Measurements from ENCODE around the gene SKAP2.

SKAP2 gene

DNA sequence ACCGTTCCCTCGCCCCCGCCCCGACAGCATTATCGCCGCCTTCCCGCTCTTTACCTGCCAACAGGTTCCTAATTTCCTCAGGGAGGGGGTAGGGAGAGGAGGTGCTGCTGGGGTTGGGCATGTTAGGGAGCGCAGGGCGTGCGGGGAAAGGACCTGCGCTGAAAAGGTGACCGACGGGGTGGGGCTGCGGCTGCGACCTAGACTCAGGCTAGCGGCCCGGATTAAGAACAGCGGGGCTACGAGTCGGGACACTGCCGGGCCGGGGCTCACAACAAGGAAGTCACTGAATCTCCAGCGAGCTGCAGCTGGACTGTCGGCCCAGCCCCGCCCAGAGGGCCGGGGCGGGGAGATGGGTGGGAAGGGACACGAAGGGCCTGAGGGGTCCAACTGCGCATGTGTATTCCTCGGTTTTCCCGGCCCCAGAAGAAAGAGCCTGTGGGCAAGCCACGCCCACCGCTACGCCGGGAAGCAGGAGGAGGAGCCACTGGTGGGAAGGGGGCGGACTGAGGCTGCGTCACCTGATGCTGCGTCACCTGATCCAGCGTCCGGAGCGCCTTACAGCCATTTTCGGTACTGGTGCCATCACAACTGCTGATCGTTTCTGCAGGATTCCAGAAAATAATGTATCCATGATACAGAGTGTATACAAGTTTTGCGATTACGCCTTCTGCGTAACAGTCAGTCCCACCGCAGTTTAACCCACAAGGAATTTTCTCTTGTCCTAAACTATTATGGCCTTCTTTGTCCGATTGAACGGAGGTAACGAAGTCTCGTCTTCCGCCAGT, at the start of gene SKAP2:
Gene SKAP2 (minus strand): TSS at position 282 of the 785 bp plus-strand sequence. CDS start 161 bp downstream, at position 121.
- Histone ChIP-seq H3K4me3 (ENCODE audit: low read length) (peak within 1 kb of the TSS; percentile 97), H3K27me3 (ENCODE audit: control insufficient read depth, insufficient read depth, low read length) (no peaks in the 10 kb centered on the region), H3K4me1 (ENCODE audit: control insufficient read depth, insufficient read depth, low read length) (no peaks in the 10 kb centered on the region), H3K27ac (ENCODE audit: low read depth, low read length) (peak within 1 kb of the TSS; percentile 95), H3K9ac (ENCODE audit: low read length) (peak within 1 kb of the TSS; percentile 98), H3K36me3 (ENCODE audit: control insufficient read depth, insufficient read depth, low read length) (no peaks in the 10 kb centered on the region)

DNA sequence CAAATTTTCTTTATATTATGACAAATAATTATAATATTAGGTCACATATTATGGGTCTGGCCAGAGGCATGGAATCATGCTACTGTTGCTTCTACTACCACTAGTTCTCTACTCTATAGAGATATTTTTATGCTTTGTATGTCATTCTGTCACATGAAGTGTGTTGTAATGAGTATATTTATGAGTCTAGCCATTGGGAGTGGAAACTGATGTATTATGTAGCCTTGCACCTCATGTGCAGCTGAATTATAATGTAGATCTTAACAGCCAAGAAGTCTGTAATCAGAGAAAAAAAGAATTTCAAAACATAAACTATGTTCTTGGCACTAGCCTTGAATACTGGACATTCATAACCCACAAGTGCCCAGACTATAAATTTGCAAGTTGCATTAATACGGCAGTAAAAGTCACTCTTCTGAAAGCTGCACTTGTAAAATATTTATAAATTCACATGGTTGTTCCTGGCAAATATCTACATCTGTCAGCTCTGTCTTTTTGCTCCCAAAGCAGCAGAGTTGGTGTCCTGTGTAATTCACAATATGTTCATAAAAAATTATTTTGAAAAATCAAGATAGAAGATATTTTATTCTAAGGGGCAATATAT, 48.6 kb upstream of the SKAP2 start:
- no peaks in the 10 kb centered on the region for H3K27me3 ChIP-seq (ENCODE audit: control insufficient read depth, insufficient read depth, low read length)
- H3K4me3 ChIP-seq (ENCODE audit: low read length): no peak overlapping the region
- no peak overlapping the region for H3K27ac ChIP-seq (ENCODE audit: low read depth, low read length)
- no peaks in the 10 kb centered on the region for H3K36me3 ChIP-seq (ENCODE audit: control insufficient read depth, insufficient read depth, low read length)
- H3K9ac ChIP-seq (ENCODE audit: low read length): no peak overlapping the region
- peaks cover 2% of the 10 kb centered on the region for H3K4me1 ChIP-seq (ENCODE audit: control insufficient read depth, insufficient read depth, low read length)

DNA sequence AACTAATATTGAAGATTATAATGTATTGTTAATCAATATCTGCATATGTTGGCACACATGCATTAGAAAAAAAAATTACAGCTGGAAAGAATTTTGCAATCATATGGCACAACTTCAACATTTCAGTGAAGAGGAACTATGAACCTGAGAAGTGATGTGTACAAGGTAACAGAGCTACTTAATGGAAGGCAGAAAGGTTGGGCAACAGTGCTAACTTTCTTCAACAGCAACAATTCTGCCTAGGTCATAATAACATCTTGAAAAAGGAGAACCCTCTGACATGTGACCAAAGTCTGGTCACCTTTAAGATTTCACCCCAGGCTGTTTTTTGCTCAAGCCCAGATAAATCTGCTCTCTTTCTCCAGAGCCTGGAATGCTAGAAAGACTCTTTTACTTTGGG, 47.9 kb upstream of the SKAP2 start:
- Histone ChIP-seq H3K4me3 (ENCODE audit: low read length) (no peak overlapping the region), H3K27ac (ENCODE audit: low read depth, low read length) (no peak overlapping the region), H3K36me3 (ENCODE audit: control insufficient read depth, insufficient read depth, low read length) (no peaks in the 10 kb centered on the region), H3K9ac (ENCODE audit: low read length) (no peak overlapping the region), H3K4me1 (ENCODE audit: control insufficient read depth, insufficient read depth, low read length) (peaks cover 2% of the 10 kb centered on the region), H3K27me3 (ENCODE audit: control insufficient read depth, insufficient read depth, low read length) (no peaks in the 10 kb centered on the region)

DNA sequence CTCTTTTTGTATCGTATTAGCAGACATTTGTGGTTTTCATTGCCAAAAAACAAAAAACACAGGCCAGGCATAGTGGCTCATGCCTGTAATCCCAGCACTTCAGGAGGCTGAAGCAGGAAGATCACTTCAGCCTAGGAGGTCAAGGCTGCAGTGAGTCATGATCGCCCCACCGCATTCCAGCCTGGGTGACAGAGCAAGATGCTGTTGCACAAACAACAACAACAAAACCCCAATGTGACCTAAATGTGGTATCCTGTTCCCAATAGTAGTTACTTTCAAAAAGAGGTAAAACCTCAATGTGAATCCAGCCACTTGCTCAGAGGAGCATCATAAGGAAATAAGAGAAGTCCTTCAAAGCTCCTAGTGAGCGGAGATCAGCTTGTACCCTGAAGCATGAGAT, 45.8 kb upstream of the SKAP2 start:
- Histone ChIP-seq H3K4me3 (ENCODE audit: low read length) (no peak overlapping the region), H3K27me3 (ENCODE audit: control insufficient read depth, insufficient read depth, low read length) (no peaks in the 10 kb centered on the region), H3K36me3 (ENCODE audit: control insufficient read depth, insufficient read depth, low read length) (no peaks in the 10 kb centered on the region), H3K4me1 (ENCODE audit: control insufficient read depth, insufficient read depth, low read length) (peaks cover 2% of the 10 kb centered on the region), H3K27ac (ENCODE audit: low read depth, low read length) (no peak overlapping the region), H3K9ac (ENCODE audit: low read length) (no peak overlapping the region)

GRCh38 chr7:26900251-26900650, 35.9 kb upstream of the SKAP2 start:
- Histone ChIP-seq H3K4me3 (ENCODE audit: low read length) (no peak overlapping the region), H3K9ac (ENCODE audit: low read length) (no peak overlapping the region), H3K27me3 (ENCODE audit: control insufficient read depth, insufficient read depth, low read length) (no peaks in the 10 kb centered on the region), H3K36me3 (ENCODE audit: control insufficient read depth, insufficient read depth, low read length) (no peaks in the 10 kb centered on the region), H3K27ac (ENCODE audit: low read depth, low read length) (no peak overlapping the region), H3K4me1 (ENCODE audit: control insufficient read depth, insufficient read depth, low read length) (no peaks in the 10 kb centered on the region)

DNA sequence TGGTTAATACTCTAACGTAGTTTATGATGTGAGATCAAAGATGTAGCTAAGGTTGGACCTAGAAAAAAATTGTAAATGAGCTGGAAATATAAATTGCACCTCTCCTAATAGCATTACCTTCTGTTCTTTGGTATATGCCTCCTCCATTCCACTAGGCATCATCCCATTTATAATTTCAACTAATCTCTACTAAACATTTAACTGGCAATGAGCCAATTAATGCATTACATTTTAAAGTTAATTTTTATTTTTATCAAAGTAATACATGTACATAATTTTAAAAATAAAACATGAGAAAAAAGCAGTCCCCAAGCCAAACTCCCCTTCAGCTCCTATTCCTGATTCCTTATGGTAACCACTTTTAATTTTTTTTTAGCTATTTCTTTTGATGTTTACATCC, 35.1 kb upstream of the SKAP2 start:
- Histone ChIP-seq H3K27ac (ENCODE audit: low read depth, low read length) (no peak overlapping the region), H3K4me3 (ENCODE audit: low read length) (no peak overlapping the region), H3K27me3 (ENCODE audit: control insufficient read depth, insufficient read depth, low read length) (no peaks in the 10 kb centered on the region), H3K9ac (ENCODE audit: low read length) (no peak overlapping the region), H3K4me1 (ENCODE audit: control insufficient read depth, insufficient read depth, low read length) (no peaks in the 10 kb centered on the region), H3K36me3 (ENCODE audit: control insufficient read depth, insufficient read depth, low read length) (no peaks in the 10 kb centered on the region)

GRCh38 chr7:26898891-26899290, 34.5 kb upstream of the SKAP2 start:
- no peak overlapping the region for H3K9ac ChIP-seq (ENCODE audit: low read length)
- no peaks in the 10 kb centered on the region for H3K4me1 ChIP-seq (ENCODE audit: control insufficient read depth, insufficient read depth, low read length)
- no peak overlapping the region for H3K27ac ChIP-seq (ENCODE audit: low read depth, low read length)
- no peaks in the 10 kb centered on the region for H3K36me3 ChIP-seq (ENCODE audit: control insufficient read depth, insufficient read depth, low read length)
- no peak overlapping the region for H3K4me3 ChIP-seq (ENCODE audit: low read length)
- no peaks in the 10 kb centered on the region for H3K27me3 ChIP-seq (ENCODE audit: control insufficient read depth, insufficient read depth, low read length)

GRCh38 chr7:26897928-26898327, 33.5 kb upstream of the SKAP2 start:
- H3K36me3 ChIP-seq (ENCODE audit: control insufficient read depth, insufficient read depth, low read length): no peaks in the 10 kb centered on the region
- H3K27ac ChIP-seq (ENCODE audit: low read depth, low read length): no peak overlapping the region
- H3K4me1 ChIP-seq (ENCODE audit: control insufficient read depth, insufficient read depth, low read length): no peaks in the 10 kb centered on the region
- no peak overlapping the region for H3K4me3 ChIP-seq (ENCODE audit: low read length)
- no peak overlapping the region for H3K9ac ChIP-seq (ENCODE audit: low read length)
- H3K27me3 ChIP-seq (ENCODE audit: control insufficient read depth, insufficient read depth, low read length): no peaks in the 10 kb centered on the region

GRCh38 chr7:26891400-26892350, 27.3 kb upstream of the SKAP2 start:
- Histone ChIP-seq H3K27me3 (ENCODE audit: control insufficient read depth, insufficient read depth, low read length) (no peaks in the 10 kb centered on the region), H3K9ac (ENCODE audit: low read length) (no peak overlapping the region), H3K4me1 (ENCODE audit: control insufficient read depth, insufficient read depth, low read length) (no peaks in the 10 kb centered on the region), H3K36me3 (ENCODE audit: control insufficient read depth, insufficient read depth, low read length) (no peaks in the 10 kb centered on the region), H3K4me3 (ENCODE audit: low read length) (no peak overlapping the region), H3K27ac (ENCODE audit: low read depth, low read length) (no peak overlapping the region)

GRCh38 chr7:26880852-26881251, 16.5 kb upstream of the SKAP2 start:
- H3K4me3 ChIP-seq (ENCODE audit: low read length): no peak overlapping the region
- no peak overlapping the region for H3K9ac ChIP-seq (ENCODE audit: low read length)
- no peaks in the 10 kb centered on the region for H3K4me1 ChIP-seq (ENCODE audit: control insufficient read depth, insufficient read depth, low read length)
- H3K27ac ChIP-seq (ENCODE audit: low read depth, low read length): no peak overlapping the region
- H3K36me3 ChIP-seq (ENCODE audit: control insufficient read depth, insufficient read depth, low read length): no peaks in the 10 kb centered on the region
- no peaks in the 10 kb centered on the region for H3K27me3 ChIP-seq (ENCODE audit: control insufficient read depth, insufficient read depth, low read length)

- H3K36me3 ChIP-seq (ENCODE audit: control insufficient read depth, insufficient read depth, low read length): no peaks in the 10 kb centered on the region
- no peaks in the 10 kb centered on the region for H3K4me1 ChIP-seq (ENCODE audit: control insufficient read depth, insufficient read depth, low read length)
- H3K9ac ChIP-seq (ENCODE audit: low read length): no peak overlapping the region
- no peak overlapping the region for H3K4me3 ChIP-seq (ENCODE audit: low read length)
- H3K27me3 ChIP-seq (ENCODE audit: control insufficient read depth, insufficient read depth, low read length): no peaks in the 10 kb centered on the region
- no peak overlapping the region for H3K27ac ChIP-seq (ENCODE audit: low read depth, low read length)
These were observed 15.3 kb upstream of the SKAP2 start for GRCh38 chr7:26879671-26880070.

GRCh38 chr7:26868841-26869495, 4.6 kb upstream of the SKAP2 start:
- no peak overlapping the region for H3K27ac ChIP-seq (ENCODE audit: low read depth, low read length)
- no peak overlapping the region for H3K4me3 ChIP-seq (ENCODE audit: low read length)
- no peaks in the 10 kb centered on the region for H3K4me1 ChIP-seq (ENCODE audit: control insufficient read depth, insufficient read depth, low read length)
- H3K9ac ChIP-seq (ENCODE audit: low read length): no peak overlapping the region
- no peaks in the 10 kb centered on the region for H3K27me3 ChIP-seq (ENCODE audit: control insufficient read depth, insufficient read depth, low read length)
- no peaks in the 10 kb centered on the region for H3K36me3 ChIP-seq (ENCODE audit: control insufficient read depth, insufficient read depth, low read length)

All from rectal smooth muscle tissue (tissue), 1 donor.